IPS-15b (cell line): Measurements from ENCODE around the gene ERBB4.

Source experiments
- H3K27me3 ChIP-seq: one replicate; pipeline ENCODE4 v1.6.1; 2013; ENCODE audit warnings: low read length; ENCODE audit not compliant: control insufficient read depth, insufficient read depth
- H3K36me3 ChIP-seq: one replicate; pipeline ENCODE4 v1.6.1; 2013; ENCODE audit warnings: low read length; ENCODE audit not compliant: control insufficient read depth, insufficient read depth
- H3K4me1 ChIP-seq: one replicate; pipeline ENCODE4 v1.6.1; 2013; ENCODE audit warnings: mild to moderate bottlenecking, low read length; ENCODE audit not compliant: control insufficient read depth, insufficient read depth
- H3K4me3 ChIP-seq: one replicate; pipeline ENCODE4 v1.5.1; 2013; ENCODE audit warnings: low read depth, low read length
- H3K9ac ChIP-seq: one replicate; pipeline ENCODE4 v1.6.1; 2013; ENCODE audit warnings: low read depth, mild to moderate bottlenecking, low read length
- H3K9me3 ChIP-seq: one replicate; pipeline ENCODE4 v1.6.1; 2013; ENCODE audit warnings: mild to moderate bottlenecking, low read length; ENCODE audit not compliant: control insufficient read depth, insufficient read depth

ERBB4 gene

DNA sequence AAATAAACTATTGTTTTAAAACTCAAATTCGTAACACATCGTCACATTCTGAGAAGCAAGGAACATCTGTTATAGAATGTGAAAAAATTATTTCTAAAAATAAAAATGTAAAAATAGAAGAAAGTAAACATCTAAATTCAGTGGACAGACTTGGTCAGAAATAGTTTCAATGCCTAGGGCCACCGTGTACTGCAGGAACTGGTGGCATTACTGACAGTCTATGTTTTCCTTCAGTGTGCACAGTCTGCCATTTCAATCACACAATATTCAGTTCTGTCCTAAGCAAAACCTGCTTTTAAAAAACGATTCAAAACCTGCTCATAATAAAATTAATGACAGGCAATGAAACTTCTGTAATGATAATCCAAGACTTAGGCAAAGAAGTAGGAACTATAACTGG lies 190.1 kb downstream of the ERBB4 start:
- Histone ChIP-seq H3K27me3 (no peaks in the 10 kb centered on the region), H3K36me3 (no peaks in the 10 kb centered on the region), H3K9me3 (no peaks in the 10 kb centered on the region), H3K4me1 (no peaks in the 10 kb centered on the region), H3K4me3 (no peak overlapping the region), H3K9ac (no peak overlapping the region)

DNA sequence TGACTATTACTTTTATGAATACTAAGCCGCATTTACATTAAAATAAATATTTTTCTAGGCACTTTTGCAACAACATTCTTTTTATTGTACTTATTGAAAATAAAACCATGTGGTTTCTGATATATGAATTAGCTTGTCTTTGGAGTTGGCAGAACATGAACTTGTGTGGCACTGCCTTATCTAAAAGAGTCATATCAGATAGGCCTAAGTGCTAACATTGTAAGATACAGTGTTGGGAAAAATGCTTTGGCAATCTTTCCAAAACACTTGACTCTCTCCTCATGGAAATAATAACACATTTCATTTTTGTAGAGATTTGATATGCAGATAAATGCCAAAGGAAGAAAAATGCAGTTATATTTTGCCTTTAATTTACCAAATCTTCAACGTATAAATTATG lies 191.7 kb downstream of the ERBB4 start:
- no peak overlapping the region for H3K4me3 ChIP-seq
- no peak overlapping the region for H3K9ac ChIP-seq
- no peaks in the 10 kb centered on the region for H3K4me1 ChIP-seq
- H3K36me3 ChIP-seq: no peaks in the 10 kb centered on the region
- no peaks in the 10 kb centered on the region for H3K9me3 ChIP-seq
- H3K27me3 ChIP-seq: no peaks in the 10 kb centered on the region

DNA sequence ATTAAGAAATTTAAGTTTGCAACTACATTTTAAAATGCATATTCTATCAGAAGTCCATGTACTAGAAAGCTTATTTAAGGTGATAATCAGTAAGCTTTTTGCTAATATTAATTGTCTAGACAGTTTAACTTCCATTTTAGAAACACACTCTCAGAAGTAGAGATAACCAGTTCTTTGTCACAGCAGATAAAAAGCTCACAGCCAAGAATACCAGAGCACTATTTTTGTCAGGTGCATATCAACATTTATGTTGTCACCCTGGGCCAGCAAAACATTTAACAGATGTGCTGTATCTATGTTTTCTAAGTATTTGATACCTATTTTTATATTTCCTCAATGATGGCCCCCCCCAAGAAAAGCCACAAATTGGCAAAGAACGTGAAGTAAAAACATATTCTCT lies 192.6 kb downstream of the ERBB4 start:
- H3K9me3 ChIP-seq: no peaks in the 10 kb centered on the region
- H3K4me3 ChIP-seq: no peak overlapping the region
- no peaks in the 10 kb centered on the region for H3K36me3 ChIP-seq
- H3K9ac ChIP-seq: no peak overlapping the region
- H3K27me3 ChIP-seq: no peaks in the 10 kb centered on the region
- H3K4me1 ChIP-seq: no peaks in the 10 kb centered on the region

DNA sequence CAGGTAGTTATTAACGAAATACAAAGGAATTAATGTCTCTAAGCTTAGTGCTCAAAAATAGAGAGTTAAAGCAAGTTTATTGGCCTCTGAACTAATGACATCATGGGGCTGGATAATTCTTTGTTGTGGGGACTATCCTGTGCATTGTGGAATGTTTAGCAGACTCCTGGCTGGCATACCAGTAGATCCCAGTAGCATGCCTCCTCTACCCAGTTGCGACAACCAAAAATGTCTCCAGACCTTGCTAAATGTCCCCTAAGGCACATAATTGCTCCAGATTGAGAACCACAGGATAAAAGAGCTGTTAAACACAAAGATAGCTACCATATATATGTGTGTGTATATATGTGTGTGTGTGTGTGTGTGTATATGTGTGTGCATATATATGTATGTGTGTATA lies 194.5 kb downstream of the ERBB4 start:
- H3K9me3 ChIP-seq: no peaks in the 10 kb centered on the region
- H3K4me1 ChIP-seq: no peaks in the 10 kb centered on the region

DNA sequence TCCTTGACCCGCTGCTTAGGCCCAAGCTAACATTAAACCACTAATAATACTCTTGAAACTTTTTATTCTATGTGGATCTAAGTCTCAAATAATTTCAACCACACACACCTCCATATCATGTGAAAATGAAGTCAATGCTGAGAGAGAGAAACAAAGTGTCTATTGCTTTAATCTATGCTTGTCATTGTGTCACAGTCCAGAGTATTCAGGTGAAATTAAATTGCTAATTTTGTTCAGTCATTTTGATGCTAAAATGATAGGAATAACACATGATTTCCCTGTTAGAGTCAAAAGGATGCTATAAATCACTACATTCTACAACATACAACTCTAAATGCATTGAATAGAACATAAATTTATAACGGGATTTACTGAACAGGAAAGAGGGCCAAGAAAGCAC lies 195.4 kb downstream of the ERBB4 start:
- Histone ChIP-seq H3K36me3 (no peaks in the 10 kb centered on the region), H3K9me3 (no peaks in the 10 kb centered on the region), H3K4me1 (no peaks in the 10 kb centered on the region), H3K9ac (no peak overlapping the region), H3K27me3 (no peaks in the 10 kb centered on the region), H3K4me3 (no peak overlapping the region)

More for the DNA sequence above, 194.5 kb downstream of the ERBB4 start:
- Histone ChIP-seq H3K4me3 (no peak overlapping the region), H3K36me3 (no peaks in the 10 kb centered on the region), H3K9ac (no peak overlapping the region), H3K27me3 (no peaks in the 10 kb centered on the region)

DNA sequence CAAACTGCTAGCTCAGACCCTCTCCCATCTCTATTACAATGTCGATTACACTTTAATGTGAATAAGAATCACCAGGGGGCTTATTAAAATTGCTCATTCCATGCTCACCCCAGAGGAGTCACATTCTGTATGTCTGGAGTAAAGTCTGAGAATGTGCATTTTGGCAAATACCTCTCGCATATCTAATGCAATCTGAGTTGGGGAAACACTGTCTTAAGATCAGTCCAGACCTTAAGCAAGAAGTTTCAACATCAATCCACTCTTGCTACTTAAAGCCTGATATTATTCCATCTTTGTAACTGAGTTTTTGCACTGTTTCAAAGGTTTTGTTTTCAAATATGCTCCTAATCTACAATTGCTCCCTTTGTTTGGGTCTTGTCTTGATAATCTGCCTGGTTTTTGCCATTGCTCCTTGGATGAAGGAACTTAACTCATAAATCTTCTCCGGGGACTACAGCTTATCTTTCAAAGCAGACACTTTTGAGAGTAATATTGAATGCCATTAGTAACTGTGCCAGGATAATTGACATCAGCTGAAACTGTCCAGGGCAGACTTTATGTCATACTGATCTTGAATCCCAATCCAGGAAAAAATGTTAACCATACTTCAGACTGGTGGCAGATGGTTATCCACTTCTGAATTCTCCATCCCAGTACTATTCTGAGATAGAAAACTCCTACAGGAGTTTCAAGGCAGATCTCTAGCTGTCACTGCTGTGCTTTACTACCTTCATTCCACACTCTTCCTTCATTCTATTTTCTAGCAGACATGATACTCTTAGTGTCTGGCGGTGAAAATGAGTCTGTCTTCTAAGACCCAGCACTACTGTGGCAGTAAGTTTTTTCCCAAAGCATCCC lies 200.9 kb downstream of the ERBB4 start:
- Histone ChIP-seq H3K27me3 (no peaks in the 10 kb centered on the region), H3K4me3 (no peak overlapping the region), H3K4me1 (no peaks in the 10 kb centered on the region), H3K36me3 (no peaks in the 10 kb centered on the region), H3K9me3 (no peaks in the 10 kb centered on the region), H3K9ac (no peak overlapping the region)

DNA sequence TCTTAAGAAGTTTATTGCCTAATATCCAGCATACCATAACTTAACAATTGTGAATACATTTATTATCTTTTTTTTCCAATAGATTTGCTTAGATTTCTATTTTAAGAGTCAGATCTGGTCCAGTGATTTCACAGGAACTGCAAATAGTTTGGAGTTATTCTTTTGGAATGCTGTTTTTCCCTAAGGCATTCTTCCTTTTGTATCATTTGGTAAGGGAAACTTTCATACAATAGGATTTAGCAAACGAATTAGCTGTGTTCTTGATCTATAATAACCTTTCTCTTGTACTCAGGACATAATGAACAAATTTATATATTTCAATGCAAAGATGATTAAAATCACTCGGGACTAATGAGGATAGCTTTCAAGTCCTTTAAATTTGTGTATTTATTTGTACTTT lies 201.6 kb downstream of the ERBB4 start:
- H3K36me3 ChIP-seq: no peaks in the 10 kb centered on the region

DNA sequence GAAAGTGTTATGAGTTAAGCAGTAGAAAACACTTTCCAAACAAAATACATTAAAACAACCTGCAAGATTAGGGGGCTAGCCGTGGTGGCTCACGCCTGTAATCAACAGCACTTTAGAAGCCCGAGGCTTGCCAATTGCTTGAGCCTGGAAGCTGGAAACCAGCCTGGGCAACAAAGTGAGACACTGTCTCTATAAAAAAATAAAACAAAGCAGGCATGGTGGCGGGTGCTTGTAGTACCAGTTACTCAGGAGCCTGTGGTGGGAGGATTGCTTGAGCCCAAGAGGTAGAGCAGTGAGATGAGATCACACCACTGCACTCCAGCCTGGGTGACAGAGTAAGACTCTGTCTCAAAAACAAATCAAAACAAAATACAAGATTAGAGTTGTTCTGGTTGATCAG lies 208.3 kb downstream of the ERBB4 start:
- Histone ChIP-seq H3K36me3 (no peaks in the 10 kb centered on the region), H3K4me3 (no peak overlapping the region), H3K9ac (no peak overlapping the region), H3K4me1 (peaks cover 3% of the 10 kb centered on the region), H3K9me3 (no peaks in the 10 kb centered on the region), H3K27me3 (no peaks in the 10 kb centered on the region)

More for the DNA sequence above, 201.6 kb downstream of the ERBB4 start:
- Histone ChIP-seq H3K27me3 (no peaks in the 10 kb centered on the region), H3K4me1 (no peaks in the 10 kb centered on the region), H3K9me3 (no peaks in the 10 kb centered on the region), H3K9ac (no peak overlapping the region), H3K4me3 (no peak overlapping the region)

DNA sequence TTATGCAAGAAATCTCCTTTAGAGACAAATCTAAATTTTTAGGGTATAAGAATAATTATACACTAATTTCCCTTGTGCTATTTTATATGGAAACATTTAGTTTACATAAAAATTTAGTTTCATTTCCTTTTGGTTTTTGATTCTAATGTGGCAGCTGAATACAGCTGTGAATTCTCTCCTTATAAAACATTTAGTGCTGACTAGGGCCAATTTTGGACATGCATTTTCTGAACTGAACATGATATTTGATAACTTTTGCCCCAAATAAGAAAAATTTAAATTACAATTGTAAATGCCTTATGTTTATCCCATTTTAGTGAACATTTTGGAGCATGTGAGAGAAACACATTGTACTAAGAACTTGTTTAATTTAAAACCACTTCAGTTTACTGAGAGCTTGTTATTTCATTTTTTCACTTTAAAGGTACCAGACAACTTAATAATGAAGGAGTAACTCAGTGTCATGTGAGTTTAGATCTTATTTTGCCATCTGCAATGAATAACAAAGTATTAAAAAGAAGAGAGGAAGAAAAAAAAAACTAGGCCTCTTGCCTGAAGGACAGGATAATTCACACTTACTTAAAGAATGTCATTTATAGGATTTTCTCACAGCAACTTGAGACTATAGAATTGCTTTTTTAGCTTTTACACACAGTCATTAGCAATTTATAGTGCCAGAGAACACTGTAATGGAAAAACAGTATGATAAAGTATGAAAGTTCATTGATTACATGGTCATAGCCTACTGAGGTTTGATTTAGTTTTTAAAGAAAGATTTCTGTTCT lies 209.7 kb downstream of the ERBB4 start:
- Histone ChIP-seq H3K36me3 (no peaks in the 10 kb centered on the region), H3K9me3 (no peaks in the 10 kb centered on the region), H3K27me3 (no peaks in the 10 kb centered on the region), H3K4me1 (peaks cover 3% of the 10 kb centered on the region), H3K9ac (no peak overlapping the region), H3K4me3 (no peak overlapping the region)

DNA sequence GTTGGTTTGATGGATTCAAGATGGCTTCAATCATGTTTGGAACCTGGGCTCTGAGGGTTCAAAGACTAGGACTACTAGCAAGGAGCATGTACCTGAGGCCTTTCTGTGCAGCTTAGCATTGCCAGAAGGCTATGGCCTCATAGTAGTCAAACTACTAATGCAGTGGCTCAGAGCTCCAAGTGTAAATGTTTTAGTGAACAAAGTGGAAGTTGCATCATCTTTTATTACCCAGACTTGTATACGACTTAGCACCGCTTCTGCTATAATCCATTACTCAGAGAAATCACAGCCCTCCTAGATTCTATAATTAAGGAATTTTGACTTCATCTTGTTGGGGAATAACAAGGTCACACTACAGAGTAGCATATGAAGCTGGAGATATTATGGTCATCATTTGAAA lies 210.5 kb downstream of the ERBB4 start:
- H3K4me1 ChIP-seq: peaks cover 3% of the 10 kb centered on the region
- no peaks in the 10 kb centered on the region for H3K36me3 ChIP-seq
- H3K4me3 ChIP-seq: no peak overlapping the region
- no peaks in the 10 kb centered on the region for H3K9me3 ChIP-seq
- no peaks in the 10 kb centered on the region for H3K27me3 ChIP-seq
- H3K9ac ChIP-seq: no peak overlapping the region

DNA sequence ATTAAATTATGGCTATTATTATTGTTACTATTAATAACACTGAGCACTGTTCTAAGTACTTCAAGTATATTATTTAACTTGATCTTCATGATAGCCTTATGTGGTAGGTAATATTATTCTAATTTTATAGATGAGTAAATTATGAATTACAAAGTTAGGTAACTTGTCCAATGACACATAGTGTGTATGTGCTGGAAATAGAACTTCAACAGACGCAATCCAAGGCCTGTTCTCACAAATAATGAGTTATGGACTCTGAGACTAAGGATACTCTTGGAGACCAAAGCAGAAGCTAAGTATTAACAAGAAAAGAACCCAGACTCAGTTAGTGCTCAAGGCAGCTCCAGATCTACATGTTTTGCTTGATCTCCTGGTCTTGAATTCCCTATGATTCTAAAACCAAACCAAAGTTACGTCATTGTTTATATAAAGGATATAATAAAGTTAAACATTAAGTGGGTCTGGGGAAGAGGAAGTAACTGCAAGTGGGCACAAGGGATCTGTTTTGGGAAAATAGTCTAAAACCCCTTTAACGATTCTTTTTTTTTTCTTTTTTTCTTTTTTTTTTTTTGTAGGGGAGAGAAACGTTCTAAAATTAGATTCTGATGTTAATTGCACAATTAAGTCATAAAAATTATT lies 211.3 kb downstream of the ERBB4 start:
- Histone ChIP-seq H3K9ac (no peak overlapping the region), H3K27me3 (no peaks in the 10 kb centered on the region), H3K4me3 (no peak overlapping the region), H3K36me3 (no peaks in the 10 kb centered on the region), H3K4me1 (peaks cover 3% of the 10 kb centered on the region), H3K9me3 (no peaks in the 10 kb centered on the region)
